ENCODE results near the gene MYO1E. TPM values are rescaled to one million over a fixed set of nuclear protein-coding genes. Genes with fewer than 3 reads are reported as not detected.

The MYO1E gene
- total RNA-seq, 1 donor from 2014 or later = 23.6 TPM

GRCh38 chr15:59321000-59321689 lies 51.5 kb downstream of the MYO1E start:
- intact Hi-C loops (cut with micrococcal nuclease) = no loop called here
- H3K27me3 ChIP-seq (ENCODE audit: low read depth) = no peaks in the 10 kb centered on the region
- H3K9me3 ChIP-seq (replicated peaks) = peaks cover 8% of the 10 kb centered on the region
- peaks cover 15% of the 10 kb centered on the region for H3K4me1 ChIP-seq
- DNase-seq = no peak
- no peak for TF ChIP-seq CTCF (IDR thresholded peaks at IDR 0.05; ENCODE audit: borderline replicate concordance)
- no peak overlapping the region for H3K27ac ChIP-seq (replicated peaks)
- H3K36me3 ChIP-seq = no peaks in the 10 kb centered on the region
- no peak overlapping the region for H3K4me3 ChIP-seq

GRCh38 chr15:59317211-59317610 lies 55.5 kb downstream of the MYO1E start:
- H3K27ac ChIP-seq (replicated peaks) = no peak overlapping the region
- peaks cover 52% of the 10 kb centered on the region for H3K4me1 ChIP-seq
- no peak for DNase-seq
- H3K4me3 ChIP-seq = no peak overlapping the region
- H3K36me3 ChIP-seq = no peaks in the 10 kb centered on the region
- intact Hi-C loops (cut with micrococcal nuclease) = no loop called here
- H3K27me3 ChIP-seq (ENCODE audit: low read depth) = no peaks in the 10 kb centered on the region
- peaks cover 8% of the 10 kb centered on the region for H3K9me3 ChIP-seq (replicated peaks)
- TF ChIP-seq CTCF (IDR thresholded peaks at IDR 0.05; ENCODE audit: borderline replicate concordance) = no peak

- Histone ChIP-seq H3K27me3 (ENCODE audit: low read depth) (no peaks in the 10 kb centered on the region), H3K27ac (replicated peaks) (no peak overlapping the region), H3K4me1 (peaks cover 55% of the 10 kb centered on the region), H3K4me3 (no peak overlapping the region), H3K36me3 (no peaks in the 10 kb centered on the region), H3K9me3 (replicated peaks) (peaks cover 8% of the 10 kb centered on the region)
- DNase-seq = no peak
- intact Hi-C loops (cut with micrococcal nuclease) = no loop called here
- no peak for TF ChIP-seq CTCF (IDR thresholded peaks at IDR 0.05; ENCODE audit: borderline replicate concordance)
These were observed 56.7 kb downstream of the MYO1E start for GRCh38 chr15:59315914-59316451.

GRCh38 chr15:59313641-59314332 lies 58.9 kb downstream of the MYO1E start:
- intact Hi-C loops (cut with micrococcal nuclease) = no loop called here
- Histone ChIP-seq H3K27me3 (ENCODE audit: low read depth) (no peaks in the 10 kb centered on the region), H3K36me3 (no peaks in the 10 kb centered on the region), H3K4me3 (no peak overlapping the region), H3K27ac (replicated peaks) (peak overlapping the region; percentile 50), H3K4me1 (peaks cover 55% of the 10 kb centered on the region), H3K9me3 (replicated peaks) (no peaks in the 10 kb centered on the region)
- TF ChIP-seq CTCF (IDR thresholded peaks at IDR 0.05; ENCODE audit: borderline replicate concordance) = no peak
- peak; percentile 64 for DNase-seq

GRCh38 chr15:59312205-59312604 lies 60.5 kb downstream of the MYO1E start:
- intact Hi-C loops (cut with micrococcal nuclease) = no loop called here
- TF ChIP-seq CTCF (IDR thresholded peaks at IDR 0.05; ENCODE audit: borderline replicate concordance) = no peak
- Histone ChIP-seq H3K9me3 (replicated peaks) (no peaks in the 10 kb centered on the region), H3K4me3 (no peak overlapping the region), H3K27ac (replicated peaks) (no peak overlapping the region), H3K36me3 (no peaks in the 10 kb centered on the region), H3K27me3 (ENCODE audit: low read depth) (no peaks in the 10 kb centered on the region), H3K4me1 (peaks cover 53% of the 10 kb centered on the region)
- DNase-seq = no peak
